PC-3 (cell line): Measurements from ENCODE around the gene SPATA19. TPM values are rescaled to one million over a fixed set of nuclear protein-coding genes. Genes with fewer than 3 reads are reported as not detected.

Experiments used
- ATAC-seq: fragments of 200-7000 bp; cut with Tn5 transposase; 2 replicates; pipeline ENCODE4 v1.9.1; 2020; ENCODE audit warnings: mild to moderate bottlenecking, moderate library complexity
- BruUV-seq: library from RNA; stranded (reverse); fragments of 400-500 nt; replicated peaks from 2 replicates; lab custom pipeline; 2021; lab: Mats Ljungman, UMichigan
- CTCF ChIA-PET: fragments of 300-600 bp; sonication (Branson Sonifier 250); formaldehyde crosslinking; loops from one replicate; lab custom pipeline; 2022; ENCODE audit warnings: antibody characterized with exemption; lab: Charles Lee
- POLR2A ChIA-PET: fragments of 300-600 bp; sonication (Branson Sonifier 250); formaldehyde crosslinking; loops from one replicate; lab custom pipeline; 2022; ENCODE audit warnings: antibody characterized with exemption; ENCODE audit not compliant: unreplicated experiment; lab: Charles Lee
- DNase-seq: peaks from one replicate; pipeline ENCODE4 v3.0.0-alpha.2; 2015
- H2AFZ ChIP-seq: fragments of 300-600 bp; sonication (generic); 2 replicates; pipeline ENCODE4 v1.6.0; 2016; ENCODE audit warnings: antibody characterized with exemption, low read length
- H3F3A ChIP-seq: fragments of 300-600 bp; sonication (generic); one replicate; pipeline ENCODE4 v1.6.0; 2017; ENCODE audit warnings: antibody characterized with exemption, low read length, control low read depth, mild to moderate bottlenecking; ENCODE audit not compliant: unreplicated experiment
- H3K27ac ChIP-seq: fragments of 300-600 bp; sonication (generic); 2 replicates; pipeline ENCODE4 v1.5.1; 2016; ENCODE audit warnings: mild to moderate bottlenecking, low read length
- H3K27me3 ChIP-seq: fragments of 300-600 bp; sonication (generic); 2 replicates; pipeline ENCODE4 v1.6.1; 2016; ENCODE audit warnings: low read length, mixed read lengths
- H3K36me3 ChIP-seq: fragments of 300-600 bp; sonication (generic); 2 replicates; pipeline ENCODE4 v1.6.1; 2016; ENCODE audit warnings: low read depth, mixed run types, low read length, mixed read lengths
- H3K4me1 ChIP-seq: fragments of 300-600 bp; sonication (generic); 2 replicates; pipeline ENCODE4 v1.5.1; 2016; ENCODE audit warnings: low read length; ENCODE audit not compliant: insufficient read depth
- H3K4me2 ChIP-seq: fragments of 300-600 bp; sonication (generic); 2 replicates; pipeline ENCODE4 v1.6.0; 2016; ENCODE audit warnings: low read length
- H3K4me3 ChIP-seq: fragments of 300-600 bp; sonication (generic); 2 replicates; pipeline ENCODE4 v1.5.1; 2016; ENCODE audit warnings: mild to moderate bottlenecking, low read length, mixed read lengths
- H3K79me2 ChIP-seq: fragments of 300-600 bp; sonication (generic); 2 replicates; pipeline ENCODE4 v1.6.1; 2017; ENCODE audit warnings: low read length, mixed read lengths
- H3K9ac ChIP-seq: fragments of 300-600 bp; sonication (generic); 2 replicates; pipeline ENCODE4 v1.6.0; 2016; ENCODE audit warnings: mild to moderate bottlenecking, low read length
- H3K9me2 ChIP-seq: fragments of 300-600 bp; sonication (generic); replicated peaks from 2 replicates; pipeline ENCODE4 v1.6.1; 2016; ENCODE audit warnings: mixed run types, low read length, mixed read lengths
- H3K9me3 ChIP-seq: fragments of 300-600 bp; sonication (generic); 2 replicates; pipeline ENCODE4 v1.6.1; 2016; ENCODE audit warnings: low read length, mixed read lengths
- H4K20me1 ChIP-seq: fragments of 300-600 bp; sonication (generic); 2 replicates; pipeline ENCODE4 v1.6.1; 2016; ENCODE audit warnings: low read length, mixed read lengths
- CTCF ChIP-seq: fragments of 300-600 bp; sonication (generic); conservative IDR thresholded peaks from 2 replicates; pipeline ENCODE4 v1.5.1; 2017; ENCODE audit warnings: antibody characterized with exemption, low read depth, mild to moderate bottlenecking, low read length
- EZH2 ChIP-seq: fragments of 300-600 bp; sonication (generic); IDR thresholded peaks from one replicate; pipeline ENCODE4 v1.6.1; 2017; ENCODE audit warnings: antibody characterized with exemption, mild to moderate bottlenecking, low read length; ENCODE audit not compliant: unreplicated experiment
- EZH2phosphoT487 ChIP-seq: fragments of 300-600 bp; sonication (generic); IDR thresholded peaks from 2 replicates; pipeline ENCODE4 v1.6.1; 2018; ENCODE audit warnings: mild to moderate bottlenecking, antibody characterized with exemption, low read length, borderline replicate concordance
- intact Hi-C: fragments of 100-400 bp; cut with micrococcal nuclease; formaldehyde crosslinking; loops from 2 replicates; pipeline ENCODE4 v1.9.0; 2023
- total RNA-seq: library from RNA; depleted of rRNA; stranded (reverse); fragments of >200 nt; gene quantifications from 2 replicates; pipeline ENCODE4 v1.2.3, GENCODE V29; 2014

Gene SPATA19
- total RNA-seq, 1 experiment from 2014 or later = not detected

- no peak overlapping the region for H3K4me3 ChIP-seq
- H3K9ac ChIP-seq = no peak overlapping the region
- H3K9me2 ChIP-seq = no peaks in the 10 kb centered on the region
- no peaks in the 10 kb centered on the region for H3K36me3 ChIP-seq
- H3F3A ChIP-seq = no peaks in the 10 kb centered on the region
- BruUV-seq = no TSS peak
- DNase-seq = no peak
- no peak for TF ChIP-seq EZH2
- H3K4me1 ChIP-seq = no peaks in the 10 kb centered on the region
- no peaks in the 10 kb centered on the region for H4K20me1 ChIP-seq
- CTCF ChIA-PET = no interaction called here
- no peaks in the 10 kb centered on the region; the same call in 1 of the 2 replicates for H3K27me3 ChIP-seq
- H3K4me2 ChIP-seq = no peak overlapping the region
- POLR2A ChIA-PET = no interaction called here
- no peak for ATAC-seq
- no peaks in the 10 kb centered on the region for H3K9me3 ChIP-seq
- intact Hi-C loops = no loop called here
- no peak overlapping the region for H3K27ac ChIP-seq
- H2AFZ ChIP-seq = no peak overlapping the region
- H3K79me2 ChIP-seq = no peaks in the 10 kb centered on the region
Measured at GRCh38 chr11:133815636-133816035, 29.7 kb downstream of the SPATA19 start.

- Histone ChIP-seq H3K27ac (no peak overlapping the region), H3K9ac (no peak overlapping the region), H3K79me2 (no peaks in the 10 kb centered on the region), H3K9me3 (no peaks in the 10 kb centered on the region), H3K4me1 (no peaks in the 10 kb centered on the region), H2AFZ (no peak overlapping the region), H3K27me3 (peaks cover 8% of the 10 kb centered on the region; the same call in 1 of the 2 replicates), H3K4me3 (no peak overlapping the region), H3K36me3 (no peaks in the 10 kb centered on the region), H4K20me1 (no peaks in the 10 kb centered on the region), H3K4me2 (no peak overlapping the region), H3F3A (no peaks in the 10 kb centered on the region), H3K9me2 (no peaks in the 10 kb centered on the region)
- ATAC-seq (no peak), DNase-seq (no peak)
- intact Hi-C loops = no loop called here
- TF ChIP-seq EZH2 (no peak), EZH2phosphoT487 (no peak), CTCF (no peak)
- ChIA-PET POLR2A (no interaction called here), CTCF (no interaction called here)
- no TSS peak for BruUV-seq
Measured at GRCh38 chr11:133814588-133815100, 30.7 kb downstream of the SPATA19 start.

- no peak for TF ChIP-seq CTCF
- TF ChIP-seq EZH2phosphoT487 = no peak
- TF ChIP-seq EZH2 = no peak
- Histone ChIP-seq H3K4me3 (no peak overlapping the region), H3K27me3 (peaks cover 18% of the 10 kb centered on the region; the same call in 1 of the 2 replicates), H3K4me2 (no peak overlapping the region), H3K4me1 (no peaks in the 10 kb centered on the region), H3K9me3 (no peaks in the 10 kb centered on the region), H3K9me2 (no peaks in the 10 kb centered on the region), H2AFZ (no peak overlapping the region), H3K27ac (no peak overlapping the region), H3F3A (no peaks in the 10 kb centered on the region), H4K20me1 (no peaks in the 10 kb centered on the region), H3K79me2 (no peaks in the 10 kb centered on the region), H3K9ac (no peak overlapping the region), H3K36me3 (no peaks in the 10 kb centered on the region)
- ATAC-seq = no peak
- CTCF ChIA-PET = no interaction called here
- no peak for DNase-seq
- no TSS peak for BruUV-seq
- POLR2A ChIA-PET = no interaction called here
- intact Hi-C loops = no loop called here
Measured at GRCh38 chr11:133811850-133812685, 33.2 kb downstream of the SPATA19 start.
